HG03060 (cell line): ENCODE measurements around the gene PRMT1.

Experiments
- ATAC-seq: cut with Tn5 transposase; IDR thresholded peaks from one replicate; pipeline ENCODE4 v1.9.1; 2021; ENCODE audit warnings: low read depth, moderate number of reproducible peaks; ENCODE audit not compliant: unreplicated experiment

PRMT1 gene

GRCh38 chr19:49666120-49666444 lies 11.0 kb upstream of the PRMT1 start:
- ATAC-seq: no peak

DNA sequence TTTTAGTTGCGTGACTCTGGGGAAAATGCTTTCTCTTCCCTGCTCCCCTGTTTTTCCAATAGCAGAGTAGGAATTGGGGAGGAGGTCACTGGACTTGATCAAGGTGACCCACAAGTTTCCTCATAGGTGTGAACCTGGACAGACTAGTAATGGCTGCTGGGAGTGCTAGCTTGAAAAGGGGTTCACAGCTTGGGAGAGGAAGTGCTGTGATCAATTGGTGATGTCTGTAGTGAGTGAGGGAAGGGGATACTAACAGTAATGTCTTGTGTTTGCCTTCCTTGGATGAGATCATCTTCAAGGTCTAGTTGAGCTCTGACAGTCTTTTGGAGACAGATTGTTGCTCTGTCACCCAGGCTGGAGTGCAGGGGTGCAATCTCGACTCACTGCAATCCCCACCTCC lies 9.6 kb upstream of the PRMT1 start:
- ATAC-seq: no peak

- no peak for ATAC-seq
Observed at GRCh38 chr19:49669516-49669915, 7.6 kb upstream of the PRMT1 start.

DNA sequence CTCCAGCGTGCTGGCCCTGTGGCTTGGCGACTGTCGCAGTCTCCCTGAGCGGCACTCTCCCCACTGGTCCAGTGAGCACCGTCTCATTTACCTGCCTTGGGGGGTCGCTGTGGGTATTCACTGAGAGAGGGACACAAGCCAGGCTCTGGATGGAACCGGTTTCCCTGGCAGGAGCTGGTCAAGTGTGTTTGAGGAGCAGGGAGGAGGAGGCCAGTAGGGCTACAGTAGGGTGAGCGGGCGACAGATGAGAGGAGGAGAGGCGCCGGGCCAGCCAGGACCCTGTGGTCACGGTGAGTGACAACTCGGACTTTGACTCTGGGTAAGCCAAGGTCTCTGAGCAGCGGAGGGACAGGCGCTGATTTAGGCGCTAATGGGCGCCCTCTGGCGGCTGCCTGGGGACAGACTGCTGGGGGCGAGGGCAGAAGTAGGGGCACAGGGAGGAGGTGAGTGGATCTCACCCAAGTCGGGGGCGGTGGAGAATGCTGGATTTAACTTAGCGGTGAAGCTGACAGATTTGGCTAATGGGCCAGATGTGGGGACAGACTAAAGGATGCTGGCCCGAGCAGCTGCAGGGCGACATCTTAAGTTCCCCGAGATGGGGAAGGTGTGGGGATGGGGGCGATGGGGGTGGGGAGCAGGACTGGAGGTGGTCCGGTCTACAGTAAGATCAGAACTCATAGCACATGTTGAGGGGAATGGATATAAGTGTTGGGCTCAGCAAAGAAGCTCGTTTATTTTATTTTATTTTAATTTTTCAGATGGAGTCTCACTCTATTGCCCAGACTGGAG lies 4.7 kb upstream of the PRMT1 start:
- no peak for ATAC-seq

DNA sequence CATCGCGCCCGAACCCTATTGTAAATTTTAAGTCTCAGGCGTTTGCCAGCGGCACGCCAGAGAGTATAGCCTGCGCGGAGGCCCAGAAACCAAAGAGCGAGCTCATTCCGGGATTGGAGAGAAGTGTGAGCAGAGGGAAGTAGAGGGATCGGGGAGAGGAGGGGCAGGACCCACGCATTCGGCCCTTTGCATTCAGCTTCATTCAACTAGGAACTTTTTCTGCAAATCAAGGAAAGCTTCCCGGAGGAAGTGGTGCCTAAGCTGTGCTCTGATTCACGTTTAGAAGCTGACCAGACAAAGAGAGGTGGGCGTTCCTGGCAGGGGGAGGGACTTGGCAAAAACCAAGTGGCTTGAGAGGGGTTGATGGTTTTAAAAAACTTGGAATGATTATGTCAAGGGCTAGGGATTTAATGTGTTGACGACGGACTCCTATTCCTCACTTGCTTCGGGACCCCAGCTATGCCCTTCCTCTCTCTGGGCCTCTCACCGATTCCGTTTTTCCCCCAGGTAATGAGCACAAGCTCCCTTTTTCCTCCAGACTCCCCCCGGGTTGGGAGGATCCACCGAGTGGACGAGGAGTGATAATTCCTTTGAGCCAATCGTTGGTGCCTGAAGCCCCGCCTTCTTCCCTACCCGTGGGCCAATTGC lies 811 bp upstream of the PRMT1 start:
- peak; percentile 56 for ATAC-seq

GRCh38 chr19:49676784-49677230 lies 264 bp upstream of the PRMT1 start:
- no peak for ATAC-seq

DNA sequence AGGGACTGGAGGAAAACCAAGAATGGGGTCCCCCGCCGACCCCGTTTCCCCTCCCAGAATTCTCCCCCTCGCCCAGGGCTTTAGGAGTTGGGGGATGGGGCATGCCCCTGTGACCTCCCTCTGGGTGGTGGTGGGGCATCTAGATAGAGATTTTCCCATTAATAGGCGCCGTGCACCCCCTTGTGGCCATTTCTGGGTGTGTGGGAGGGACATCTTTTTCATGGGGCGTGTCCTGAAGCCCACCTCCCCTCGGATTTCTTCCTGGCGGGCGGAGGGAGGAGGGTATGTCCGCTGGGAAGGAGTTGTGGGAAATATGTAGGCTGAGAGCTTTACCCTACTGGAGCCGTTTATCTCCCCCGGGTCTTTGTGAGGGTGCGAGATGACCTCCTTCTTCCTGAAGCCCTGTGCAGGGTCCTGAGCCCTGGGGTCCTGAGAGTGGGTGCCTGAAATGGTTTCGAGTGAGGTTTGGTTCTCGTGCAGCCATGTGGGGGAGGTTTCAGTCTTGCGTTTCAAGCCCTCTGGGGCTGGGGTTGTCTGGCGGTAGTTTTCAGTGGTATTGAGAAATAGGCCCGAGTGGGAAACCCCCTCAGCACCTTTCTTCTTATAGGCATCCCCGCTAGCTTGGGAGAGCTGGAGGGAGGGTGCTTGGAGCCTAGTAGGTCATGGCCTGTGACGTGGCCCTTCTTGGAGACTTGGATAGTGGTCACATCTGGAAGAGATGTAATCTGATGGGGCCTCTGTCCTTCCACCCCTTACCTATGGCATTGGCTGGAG lies 1.0 kb downstream of the PRMT1 start:
- no peak for ATAC-seq

DNA sequence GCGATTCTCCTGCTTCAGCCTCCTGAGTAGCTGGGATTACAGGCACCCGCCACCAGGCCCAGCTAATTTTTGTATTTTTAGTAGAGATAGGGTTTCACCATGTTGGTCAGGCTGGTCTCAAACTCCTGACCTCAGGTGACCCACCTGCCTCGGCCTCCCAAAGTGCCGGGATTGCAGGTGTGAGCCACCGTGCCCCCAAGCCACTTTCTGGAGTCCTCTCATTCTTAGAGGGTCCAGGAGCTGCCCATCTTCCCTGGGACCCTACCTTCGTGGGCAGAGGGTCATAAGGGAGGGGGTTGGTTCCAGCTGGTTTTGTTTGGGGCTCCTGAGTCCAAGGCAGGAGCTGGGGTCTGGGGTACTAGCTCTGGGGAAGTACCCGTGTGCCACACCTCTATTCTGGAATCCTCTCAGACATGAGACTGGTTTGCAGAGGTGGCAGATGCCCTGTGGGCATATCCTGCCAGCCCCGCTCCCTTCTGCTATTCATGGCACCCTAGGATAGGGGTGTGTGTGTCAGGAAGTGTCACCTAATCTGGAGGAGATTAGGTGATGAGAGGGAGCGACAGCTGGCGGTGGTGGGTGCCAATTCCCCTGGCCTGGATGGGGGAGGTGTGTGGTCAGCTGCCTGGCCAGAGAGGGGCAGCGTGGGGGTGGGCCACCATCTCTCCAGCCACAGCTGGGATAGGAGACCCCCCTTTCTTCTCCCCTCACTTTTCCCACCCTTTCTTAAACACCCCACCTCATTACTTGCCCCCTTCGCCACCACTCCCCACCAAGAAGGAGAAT lies 2.1 kb downstream of the PRMT1 start:
- no peak for ATAC-seq

- no peak for ATAC-seq
Observed at GRCh38 chr19:49679771-49680413, 2.8 kb downstream of the PRMT1 start.

DNA sequence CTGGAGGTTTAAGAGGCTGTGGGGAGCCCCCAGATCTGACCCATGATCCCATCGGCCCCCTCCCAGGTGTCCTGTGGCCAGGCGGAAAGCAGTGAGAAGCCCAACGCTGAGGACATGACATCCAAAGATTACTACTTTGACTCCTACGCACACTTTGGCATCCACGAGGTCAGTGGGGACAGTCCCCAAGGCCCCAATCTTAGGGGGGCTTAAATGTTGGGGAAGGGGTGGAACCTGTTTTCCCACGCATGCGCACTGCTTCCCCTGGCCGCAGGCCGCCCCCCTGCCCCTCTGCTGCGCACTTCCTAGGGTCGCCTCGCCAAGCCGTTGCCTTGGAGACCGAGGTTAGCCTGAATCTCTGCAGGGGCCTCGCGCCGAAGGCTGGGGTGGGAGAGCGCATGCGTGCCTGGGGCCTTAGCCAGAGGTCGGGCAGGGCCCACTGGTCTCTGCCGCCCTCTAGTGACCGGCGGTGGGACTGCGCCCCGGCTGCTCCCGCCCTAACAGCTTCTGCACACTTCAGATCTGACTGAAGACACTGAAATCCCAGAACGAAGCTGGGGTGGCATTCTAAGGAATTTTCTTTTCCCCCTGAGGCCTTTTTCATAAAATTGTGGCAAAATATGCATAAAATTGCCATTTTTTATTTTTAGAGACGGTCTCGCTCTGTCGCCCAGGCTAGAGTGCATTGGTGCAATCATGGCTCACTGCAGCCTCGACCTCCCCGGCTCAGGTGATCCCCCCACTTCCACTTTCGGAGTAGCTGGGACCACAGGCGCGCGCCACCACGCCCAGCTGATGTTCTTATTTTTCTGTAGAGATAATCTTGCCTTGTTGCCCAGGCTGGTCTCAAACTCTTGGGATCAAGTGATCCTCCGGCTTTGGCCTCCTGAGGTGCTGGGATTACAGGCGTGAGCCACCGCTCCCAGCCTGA lies 3.6 kb downstream of the PRMT1 start:
- no peak for ATAC-seq

DNA sequence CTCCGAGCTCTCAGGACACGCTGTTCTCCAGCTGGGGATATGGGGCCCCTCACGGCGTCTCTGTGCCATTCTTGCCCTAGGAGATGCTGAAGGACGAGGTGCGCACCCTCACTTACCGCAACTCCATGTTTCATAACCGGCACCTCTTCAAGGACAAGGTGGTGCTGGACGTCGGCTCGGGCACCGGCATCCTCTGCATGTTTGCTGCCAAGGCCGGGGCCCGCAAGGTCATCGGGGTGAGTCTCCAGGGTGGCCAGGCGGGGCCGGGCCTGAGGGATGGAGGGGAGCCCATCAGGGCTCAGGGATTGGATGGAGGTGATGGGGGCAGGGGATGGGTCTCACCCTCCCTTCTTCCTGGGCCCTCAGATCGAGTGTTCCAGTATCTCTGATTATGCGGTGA lies 4.8 kb downstream of the PRMT1 start:
- ATAC-seq: no peak

- ATAC-seq: no peak
Observed at GRCh38 chr19:49682274-49682673, 5.2 kb downstream of the PRMT1 start.

DNA sequence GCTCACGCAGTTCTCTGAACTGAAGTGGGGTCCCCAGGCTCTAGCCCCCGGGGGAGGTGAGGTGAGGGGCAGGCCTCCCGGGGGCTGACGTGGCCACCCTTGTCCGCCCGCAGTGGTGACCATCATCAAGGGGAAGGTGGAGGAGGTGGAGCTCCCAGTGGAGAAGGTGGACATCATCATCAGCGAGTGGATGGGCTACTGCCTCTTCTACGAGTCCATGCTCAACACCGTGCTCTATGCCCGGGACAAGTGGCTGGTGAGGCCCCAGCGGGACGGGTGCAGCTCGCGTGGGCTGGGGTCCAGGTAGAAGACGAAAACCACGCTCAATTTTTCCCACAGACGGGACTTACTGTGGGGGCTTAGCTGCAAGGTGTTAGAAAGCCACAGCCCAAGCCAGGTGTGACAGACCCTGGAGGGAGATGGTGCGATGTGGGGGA lies 6.8 kb downstream of the PRMT1 start:
- no peak for ATAC-seq

DNA sequence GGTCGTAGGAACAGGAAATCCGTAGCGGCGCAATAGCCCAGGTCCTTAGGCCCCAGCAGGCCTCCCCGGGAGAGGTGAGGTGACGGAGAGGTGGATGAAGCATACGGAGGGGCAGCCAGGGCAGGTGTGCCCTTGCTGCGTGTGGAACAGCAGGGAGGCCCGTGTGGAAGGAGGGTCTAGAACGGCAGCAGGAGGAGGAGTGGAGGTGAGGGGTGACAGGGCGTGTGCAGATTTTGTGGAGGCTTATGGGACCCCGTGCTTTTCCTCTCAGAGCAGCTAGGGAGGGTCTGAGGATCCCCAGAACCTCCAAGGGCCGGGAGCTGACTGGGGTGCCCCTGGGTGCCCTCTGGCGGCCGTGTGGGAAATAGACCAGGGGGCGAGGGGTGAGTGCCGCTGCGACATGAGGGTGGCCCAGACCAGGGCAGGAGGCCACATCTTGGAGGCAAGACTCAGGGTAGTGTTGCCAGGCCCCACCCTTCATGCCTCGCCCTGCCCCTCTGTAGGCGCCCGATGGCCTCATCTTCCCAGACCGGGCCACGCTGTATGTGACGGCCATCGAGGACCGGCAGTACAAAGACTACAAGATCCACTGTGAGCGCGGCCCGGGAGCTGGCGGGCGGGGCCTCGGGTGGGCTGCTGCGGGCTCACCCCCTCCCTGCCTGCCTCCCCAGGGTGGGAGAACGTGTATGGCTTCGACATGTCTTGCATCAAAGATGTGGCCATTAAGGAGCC lies 7.3 kb downstream of the PRMT1 start:
- no peak for ATAC-seq

- ATAC-seq: no peak
Observed at GRCh38 chr19:49684983-49685553, 8.0 kb downstream of the PRMT1 start.

- no peak for ATAC-seq
Observed at GRCh38 chr19:49685845-49686332, 8.8 kb downstream of the PRMT1 start.

- no peak for ATAC-seq
Observed at GRCh38 chr19:49686503-49687088, 9.5 kb downstream of the PRMT1 start.

DNA sequence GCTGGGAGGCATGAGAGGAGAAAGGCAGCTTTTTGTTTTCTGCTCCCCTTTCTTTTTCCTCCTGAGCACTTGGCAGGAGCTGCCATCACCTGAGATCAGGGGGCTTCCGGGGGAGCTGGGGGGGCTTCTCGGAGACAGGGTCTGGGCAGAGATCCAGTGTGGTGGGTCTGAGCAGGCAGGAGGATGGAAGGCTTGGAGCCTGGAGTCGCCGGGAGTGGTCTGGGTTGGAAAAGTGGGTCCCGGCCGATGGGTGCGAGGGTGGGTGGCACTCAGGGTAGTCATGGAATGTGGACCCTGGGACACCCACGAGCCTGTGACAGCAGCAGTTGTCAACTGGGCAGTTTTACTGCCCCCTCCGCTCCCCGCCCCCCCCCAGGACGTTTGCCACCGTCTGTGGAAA lies 10.1 kb downstream of the PRMT1 start:
- no peak for ATAC-seq
